B cell (primary cell): ENCODE data around the gene PRRT4. TPM values are rescaled to one million over a fixed set of nuclear protein-coding genes. Genes with fewer than 3 reads are reported as not detected.

Source experiments
- ATAC-seq: fragments of 200-7000 bp; cut with Tn5 transposase; one replicate; pipeline ENCODE4 v1.10.0; 2021; ENCODE audit warnings: low read depth, mild to moderate bottlenecking, moderate number of reproducible peaks, moderate library complexity
- CTCF ChIA-PET: fragments of 350-600 bp; sonication (Branson Sonifier 250); formaldehyde crosslinking; loops from one replicate; lab custom pipeline; 2021; ENCODE audit warnings: antibody characterized with exemption, inconsistent platforms; lab: Charles Lee
- POLR2A ChIA-PET: fragments of 350-600 bp; sonication (Branson Sonifier 250); formaldehyde crosslinking; loops from one replicate; lab custom pipeline; 2021; ENCODE audit warnings: antibody characterized with exemption; lab: Charles Lee
- DNase-seq: peaks from one replicate; pipeline ENCODE4 v3.0.0; 2013
- H2AFZ ChIP-seq: 2 replicates; pipeline ENCODE4 v1.6.1; 2012; ENCODE audit warnings: mild to moderate bottlenecking, low read depth, low read length; ENCODE audit not compliant: insufficient read depth, poor library complexity, severe bottlenecking
- H3K27ac ChIP-seq, 2 donors: 1 replicate in 1 of 2; 2 replicates in 1 of 2; pipeline ENCODE4 v1.5.1; 2012 to 2013; ENCODE audit warnings: low read length in 2 of 2, mild to moderate bottlenecking in 2 of 2, moderate library complexity in 1 of 2
- H3K27me3 ChIP-seq, 4 experiments: fragments of 200-600 bp in 1 of 4; sonication (generic) in 1 of 4; replicated peaks in 1 of 4; 1 replicate in 2 of 4; 2 replicates in 2 of 4; pipeline versions ENCODE4 v1.6.1 to v1.7.0; 2013 to 2016; ENCODE audit warnings: low read length in 3 of 4, mild to moderate bottlenecking in 2 of 4, mixed read lengths in 1 of 4, moderate library complexity in 1 of 4; ENCODE audit not compliant: insufficient read depth in 4 of 4, control insufficient read depth in 3 of 4; ENCODE audit errors: control extremely low read depth in 1 of 4
- H3K36me3 ChIP-seq, 2 experiments: replicated peaks in 1 of 2; 1 replicate in 1 of 2; 2 replicates in 1 of 2; pipeline versions ENCODE4 v1.6.1 to v1.7.1; 2013; ENCODE audit warnings: low read length in 1 of 2; ENCODE audit not compliant: insufficient read depth in 2 of 2, control insufficient read depth in 1 of 2; ENCODE audit errors: control extremely low read depth in 1 of 2, extremely low read depth in 1 of 2
- H3K4me1 ChIP-seq, 2 donors: fragments of 200-600 bp in 1 of 2; sonication (generic) in 1 of 2; 1 replicate in 1 of 2; 2 replicates in 1 of 2; pipeline versions ENCODE4 v1.5.1 to v1.6.1; 2013 to 2017; ENCODE audit warnings: low read length in 2 of 2; ENCODE audit not compliant: control insufficient read depth in 2 of 2, insufficient read depth in 2 of 2
- H3K4me2 ChIP-seq: replicated peaks from 2 replicates; pipeline ENCODE3; 2012; ENCODE audit warnings: mild to moderate bottlenecking, low read depth, low read length; ENCODE audit not compliant: poor library complexity, severe bottlenecking
- H3K4me3 ChIP-seq, 5 experiments: fragments of 200-600 bp in 1 of 5; sonication (generic) in 1 of 5; 1 replicate in 3 of 5; 2 replicates in 2 of 5; pipeline versions ENCODE4 v1.5.1 to v1.7.0; 2011 to 2016; ENCODE audit warnings: low read length in 4 of 5, mild to moderate bottlenecking in 4 of 5, low read depth in 2 of 5, control low read depth in 1 of 5, moderate library complexity in 1 of 5; ENCODE audit not compliant: insufficient read depth in 1 of 5; ENCODE audit errors: control extremely low read depth in 1 of 5, extremely low read depth in 1 of 5
- H3K79me2 ChIP-seq: fragments of 200-600 bp; sonication (generic); one replicate; pipeline ENCODE4 v1.6.0; 2016; ENCODE audit warnings: low read length; ENCODE audit not compliant: control insufficient read depth, insufficient read depth
- H3K9ac ChIP-seq: fragments of 200-600 bp; sonication (generic); 2 replicates; pipeline ENCODE4 v1.6.1; 2017; ENCODE audit warnings: mild to moderate bottlenecking, low read length, moderate library complexity
- H3K9me3 ChIP-seq, 3 donors: one replicate each; pipeline versions ENCODE4 v1.6.1 to v1.7.1; 2013; ENCODE audit warnings: low read length in 2 of 3; ENCODE audit not compliant: control insufficient read depth in 2 of 3, insufficient read depth in 1 of 3; ENCODE audit errors: control extremely low read depth in 1 of 3
- H4K20me1 ChIP-seq: 2 replicates; pipeline ENCODE4 v1.6.0; 2012; ENCODE audit warnings: mild to moderate bottlenecking, low read length; ENCODE audit not compliant: insufficient read depth, control insufficient read depth, poor library complexity, severe bottlenecking
- H3K27ac Mint-ChIP-seq: one replicate; pipeline ENCODE4 v1.8.0; 2021; ENCODE audit warnings: mixed read lengths
- H3K27me3 Mint-ChIP-seq: one replicate; pipeline ENCODE4 v1.8.0; 2021; ENCODE audit warnings: mixed read lengths
- H3K4me1 Mint-ChIP-seq: one replicate; pipeline ENCODE4 v1.8.0; 2021; ENCODE audit warnings: mixed read lengths
- H3K4me3 Mint-ChIP-seq: one replicate; pipeline ENCODE4 v1.8.0; 2021; ENCODE audit warnings: mixed read lengths
- H3K9me3 Mint-ChIP-seq: one replicate; pipeline ENCODE4 v1.8.0; 2022; ENCODE audit warnings: mixed read lengths; ENCODE audit not compliant: insufficient read depth
- EZH2 ChIP-seq: IDR thresholded peaks from 2 replicates; pipeline ENCODE4 v1.6.1; 2012; ENCODE audit warnings: borderline replicate concordance, low read depth, mild to moderate bottlenecking, moderate library complexity, low read length; ENCODE audit not compliant: insufficient read depth, poor library complexity, severe bottlenecking
- WGBS: methylation state at CpG from one replicate; pipeline ENCODE4 v1.1.5; 2013; ENCODE audit warnings: missing lambda C conversion rate; ENCODE audit not compliant: insufficient coverage; 5-methylcytosine and 5-hydroxymethylcytosine counted together
- intact Hi-C: fragments of 100-400 bp; cut with micrococcal nuclease; formaldehyde crosslinking; loops from one replicate; pipeline ENCODE4 v1.10.0; 2022
- polyA plus RNA-seq: library from polyadenylated mRNA; depleted of rRNA; stranded (reverse); fragments of >200 nt; gene quantifications from 2 replicates; pipeline ENCODE4 v1.2.3, GENCODE V29; 2012
- total RNA-seq, 2 donors: library from RNA; stranded (reverse); fragments of 120-200 nt in 1 of 2; gene quantifications; 1 replicate in 1 of 2; 2 replicates in 1 of 2; pipeline versions ENCODE4 v1.2.3 to v1.2.4, GENCODE V29; 2013 to 2022
- TF ChIP-seq, protein P1 (sequence below): fragments of 200-600 bp; IDR thresholded peaks from one replicate; pipeline ENCODE4 v1.8.0; 2022; ENCODE audit warnings: antibody characterized with exemption, mild to moderate bottlenecking

PRRT4 gene
- total and polyA plus RNA-seq, 2 donors (not counting 1 experiment from before 2014, with no cell fraction given) = 0.04 to 0.20 TPM

DNA sequence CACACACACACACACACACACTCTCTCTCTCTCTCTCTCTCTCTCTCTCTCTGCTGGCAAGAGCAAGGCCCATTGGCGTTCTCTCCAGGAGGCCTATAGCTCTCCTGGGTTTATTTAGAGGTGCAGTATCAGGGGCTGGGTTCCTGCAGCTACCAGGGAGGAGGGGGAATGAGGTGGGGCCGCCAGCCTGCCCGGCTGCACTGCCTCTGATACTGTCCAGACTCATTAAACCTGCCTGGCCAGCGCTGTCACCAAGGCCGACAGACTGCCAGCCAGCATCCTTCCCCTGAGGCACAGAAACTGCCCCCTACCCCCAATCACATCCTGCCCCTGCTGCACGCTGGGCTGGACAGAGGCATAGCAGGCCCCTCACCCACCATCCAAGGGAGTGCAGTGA is 4.3 kb downstream of the PRRT4 start:
- intact Hi-C loops = no loop called here
- H3K4me1 Mint-ChIP-seq = peaks cover 17% of the 10 kb centered on the region
- H3K9me3 Mint-ChIP-seq = no peaks in the 10 kb centered on the region
- TF ChIP-seq, protein P1, sequence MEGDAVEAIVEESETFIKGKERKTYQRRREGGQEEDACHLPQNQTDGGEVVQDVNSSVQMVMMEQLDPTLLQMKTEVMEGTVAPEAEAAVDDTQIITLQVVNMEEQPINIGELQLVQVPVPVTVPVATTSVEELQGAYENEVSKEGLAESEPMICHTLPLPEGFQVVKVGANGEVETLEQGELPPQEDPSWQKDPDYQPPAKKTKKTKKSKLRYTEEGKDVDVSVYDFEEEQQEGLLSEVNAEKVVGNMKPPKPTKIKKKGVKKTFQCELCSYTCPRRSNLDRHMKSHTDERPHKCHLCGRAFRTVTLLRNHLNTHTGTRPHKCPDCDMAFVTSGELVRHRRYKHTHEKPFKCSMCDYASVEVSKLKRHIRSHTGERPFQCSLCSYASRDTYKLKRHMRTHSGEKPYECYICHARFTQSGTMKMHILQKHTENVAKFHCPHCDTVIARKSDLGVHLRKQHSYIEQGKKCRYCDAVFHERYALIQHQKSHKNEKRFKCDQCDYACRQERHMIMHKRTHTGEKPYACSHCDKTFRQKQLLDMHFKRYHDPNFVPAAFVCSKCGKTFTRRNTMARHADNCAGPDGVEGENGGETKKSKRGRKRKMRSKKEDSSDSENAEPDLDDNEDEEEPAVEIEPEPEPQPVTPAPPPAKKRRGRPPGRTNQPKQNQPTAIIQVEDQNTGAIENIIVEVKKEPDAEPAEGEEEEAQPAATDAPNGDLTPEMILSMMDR = no peak
- no peak for TF ChIP-seq EZH2
- ChIA-PET CTCF (interaction anchor here (1.1 kb wide), 1 partner anchor 117 kb away, joined by 3 read pairs; no protein-coding TSS in a partner anchor), POLR2A (no interaction called here)
- ATAC-seq (no peak), DNase-seq (no peak)
- Histone ChIP-seq H2AFZ (no peak overlapping the region), H3K79me2 (no peaks in the 10 kb centered on the region), H3K4me1 (peaks cover 14 to 16% of the 10 kb centered on the region in 2 donors), H3K9me3 (peaks cover 0 to 3% (median 0%) of the 10 kb centered on the region in 3 donors), H3K4me3 (no peak overlapping the region), H3K27me3 (peaks cover 0 to 45% (median 13%) of the 10 kb centered on the region in 4 experiments), H3K27ac (no peak overlapping the region), H3K36me3 (no peaks in the 10 kb centered on the region), H3K9ac (no peak overlapping the region), H4K20me1 (no peaks in the 10 kb centered on the region), H3K4me2 (no peak overlapping the region)
- H3K27me3 Mint-ChIP-seq = peaks cover 55% of the 10 kb centered on the region
- WGBS = 100% methylated on average over 2 of the region's 6 CpGs
- H3K4me3 Mint-ChIP-seq = no peak overlapping the region
- H3K27ac Mint-ChIP-seq = no peak overlapping the region

DNA sequence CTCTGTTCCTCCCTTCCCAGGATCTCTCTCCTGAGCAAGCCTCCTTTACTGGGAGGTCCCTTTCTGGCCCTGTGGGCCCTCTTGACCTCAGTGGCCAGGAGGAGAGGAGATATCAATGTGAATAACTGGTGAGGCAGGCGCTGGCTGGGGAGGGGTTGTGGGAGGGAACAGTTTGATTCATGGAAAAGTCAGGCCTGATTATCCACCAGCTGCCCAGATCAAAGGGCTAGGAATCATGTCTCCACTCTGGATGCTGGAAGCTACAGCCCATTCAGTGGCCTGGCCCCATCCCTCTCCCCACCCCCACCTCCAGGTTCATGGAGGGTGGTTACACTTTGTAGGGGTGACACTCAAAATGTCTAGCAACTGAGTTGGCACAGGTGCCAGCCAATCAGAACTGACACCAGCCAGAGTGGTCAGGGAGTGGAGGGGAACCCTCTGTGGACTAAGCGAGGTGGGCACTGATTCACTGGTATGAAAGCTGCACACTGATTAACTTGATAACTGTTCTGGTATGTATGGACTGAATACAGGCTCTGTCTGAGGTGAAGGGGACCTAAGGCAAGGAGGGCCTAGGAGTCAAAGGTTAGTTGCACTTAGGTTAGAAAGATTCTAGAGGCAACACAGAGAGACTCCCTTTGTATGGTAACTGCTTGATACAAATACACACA is 4.8 kb downstream of the PRRT4 start:
- Mint-ChIP-seq H3K4me3 (no peak overlapping the region), H3K4me1 (peaks cover 11% of the 10 kb centered on the region), H3K27me3 (peaks cover 49% of the 10 kb centered on the region), H3K9me3 (no peaks in the 10 kb centered on the region), H3K27ac (no peak overlapping the region)
- Histone ChIP-seq H3K27me3 (peaks cover 0 to 40% (median 11%) of the 10 kb centered on the region in 4 experiments), H4K20me1 (no peaks in the 10 kb centered on the region), H3K36me3 (no peaks in the 10 kb centered on the region), H3K9ac (no peak overlapping the region), H2AFZ (no peak overlapping the region), H3K4me3 (no peak overlapping the region), H3K4me2 (no peak overlapping the region), H3K4me1 (peaks cover 9 to 10% of the 10 kb centered on the region in 2 donors), H3K27ac (no peak overlapping the region), H3K9me3 (peaks cover 0 to 3% (median 0%) of the 10 kb centered on the region in 3 donors), H3K79me2 (no peaks in the 10 kb centered on the region)
- no peak for TF ChIP-seq EZH2
- TF ChIP-seq, protein P1 = no peak
- 74% methylated on average over 2 of the region's 2 CpGs for WGBS
- intact Hi-C loops = no loop called here
- ChIA-PET POLR2A (no interaction called here), CTCF (interaction anchor here (0.5 to 1.1 kb wide), 2 partner anchors 80 to 118 kb away, joined by 3 to 5 read pairs; no protein-coding TSS in a partner anchor)
- no peak for DNase-seq
- ATAC-seq = no peak
